ENCODE measurements around the gene OCA2. TPM values are rescaled to one million over a fixed set of nuclear protein-coding genes. Genes with fewer than 3 reads are reported as not detected.

The OCA2 gene
- total RNA-seq, 1 donor from 2014 or later, result 1.7 TPM

- no peak overlapping the region for H3K27ac Mint-ChIP-seq (ENCODE audit: unreplicated experiment)
These were observed 104.9 kb downstream of the OCA2 start for GRCh38 chr15:27993996-27994780.

DNA sequence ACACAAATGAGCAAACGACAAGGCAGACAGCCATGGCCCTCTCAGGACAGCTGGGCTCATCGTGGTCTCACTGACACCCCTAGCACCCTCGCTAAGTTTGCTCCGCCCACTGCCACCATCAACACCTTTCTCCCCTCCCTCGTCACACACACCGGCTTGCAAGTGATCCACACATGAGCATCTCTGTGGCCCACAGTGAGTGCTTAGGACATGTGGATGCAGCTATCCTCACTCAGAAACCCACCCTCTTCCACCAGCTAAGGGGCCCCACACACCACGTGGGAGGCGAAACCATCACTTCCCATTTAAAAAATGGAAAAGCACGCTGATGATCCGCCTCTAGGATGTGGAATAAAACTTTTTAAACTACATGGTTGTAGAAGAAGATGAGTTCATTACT is 105.6 kb downstream of the OCA2 start:
- peaks cover 5% of the 10 kb centered on the region for H3K36me3 Mint-ChIP-seq (ENCODE audit: unreplicated experiment)
- peaks cover 6% of the 10 kb centered on the region for H3K27me3 Mint-ChIP-seq (ENCODE audit: unreplicated experiment)
- TF ChIP-seq, protein P1, sequence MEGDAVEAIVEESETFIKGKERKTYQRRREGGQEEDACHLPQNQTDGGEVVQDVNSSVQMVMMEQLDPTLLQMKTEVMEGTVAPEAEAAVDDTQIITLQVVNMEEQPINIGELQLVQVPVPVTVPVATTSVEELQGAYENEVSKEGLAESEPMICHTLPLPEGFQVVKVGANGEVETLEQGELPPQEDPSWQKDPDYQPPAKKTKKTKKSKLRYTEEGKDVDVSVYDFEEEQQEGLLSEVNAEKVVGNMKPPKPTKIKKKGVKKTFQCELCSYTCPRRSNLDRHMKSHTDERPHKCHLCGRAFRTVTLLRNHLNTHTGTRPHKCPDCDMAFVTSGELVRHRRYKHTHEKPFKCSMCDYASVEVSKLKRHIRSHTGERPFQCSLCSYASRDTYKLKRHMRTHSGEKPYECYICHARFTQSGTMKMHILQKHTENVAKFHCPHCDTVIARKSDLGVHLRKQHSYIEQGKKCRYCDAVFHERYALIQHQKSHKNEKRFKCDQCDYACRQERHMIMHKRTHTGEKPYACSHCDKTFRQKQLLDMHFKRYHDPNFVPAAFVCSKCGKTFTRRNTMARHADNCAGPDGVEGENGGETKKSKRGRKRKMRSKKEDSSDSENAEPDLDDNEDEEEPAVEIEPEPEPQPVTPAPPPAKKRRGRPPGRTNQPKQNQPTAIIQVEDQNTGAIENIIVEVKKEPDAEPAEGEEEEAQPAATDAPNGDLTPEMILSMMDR (IDR thresholded peaks at IDR 0.05; ENCODE audit: partially characterized antibody, unreplicated experiment), result no peak
- H3K27ac Mint-ChIP-seq (ENCODE audit: unreplicated experiment), result no peak overlapping the region
- DNase-seq, result no peak
- peaks cover 34% of the 10 kb centered on the region for H3K4me1 Mint-ChIP-seq (ENCODE audit: low read depth, unreplicated experiment)
- H3K9me3 Mint-ChIP-seq (ENCODE audit: unreplicated experiment), result peaks cover 11% of the 10 kb centered on the region
- H3K4me3 Mint-ChIP-seq (ENCODE audit: unreplicated experiment), result no peak overlapping the region

More at GRCh38 chr15:27993996-27994780, 104.9 kb downstream of the OCA2 start:
- Mint-ChIP-seq H3K4me3 (ENCODE audit: unreplicated experiment) (no peak overlapping the region), H3K9me3 (ENCODE audit: unreplicated experiment) (peaks cover 11% of the 10 kb centered on the region), H3K4me1 (ENCODE audit: low read depth, unreplicated experiment) (peaks cover 28% of the 10 kb centered on the region), H3K36me3 (ENCODE audit: unreplicated experiment) (peaks cover 5% of the 10 kb centered on the region), H3K27me3 (ENCODE audit: unreplicated experiment) (peaks cover 6% of the 10 kb centered on the region)
- TF ChIP-seq, protein P1 (IDR thresholded peaks at IDR 0.05; ENCODE audit: partially characterized antibody, unreplicated experiment), result no peak
- DNase-seq, result no peak

- H3K27me3 Mint-ChIP-seq (ENCODE audit: unreplicated experiment), result peaks cover 6% of the 10 kb centered on the region
- peaks cover 39% of the 10 kb centered on the region for H3K4me1 Mint-ChIP-seq (ENCODE audit: low read depth, unreplicated experiment)
- no peaks in the 10 kb centered on the region for H3K36me3 Mint-ChIP-seq (ENCODE audit: unreplicated experiment)
- peak overlapping the region; percentile 78 for H3K27ac Mint-ChIP-seq (ENCODE audit: unreplicated experiment)
- DNase-seq, result no peak
- TF ChIP-seq, protein P1 (IDR thresholded peaks at IDR 0.05; ENCODE audit: partially characterized antibody, unreplicated experiment), result no peak
- H3K9me3 Mint-ChIP-seq (ENCODE audit: unreplicated experiment), result peaks cover 11% of the 10 kb centered on the region
- H3K4me3 Mint-ChIP-seq (ENCODE audit: unreplicated experiment), result peak overlapping the region; percentile 31
These were observed 108.3 kb downstream of the OCA2 start for GRCh38 chr15:27990521-27991515.

DNA sequence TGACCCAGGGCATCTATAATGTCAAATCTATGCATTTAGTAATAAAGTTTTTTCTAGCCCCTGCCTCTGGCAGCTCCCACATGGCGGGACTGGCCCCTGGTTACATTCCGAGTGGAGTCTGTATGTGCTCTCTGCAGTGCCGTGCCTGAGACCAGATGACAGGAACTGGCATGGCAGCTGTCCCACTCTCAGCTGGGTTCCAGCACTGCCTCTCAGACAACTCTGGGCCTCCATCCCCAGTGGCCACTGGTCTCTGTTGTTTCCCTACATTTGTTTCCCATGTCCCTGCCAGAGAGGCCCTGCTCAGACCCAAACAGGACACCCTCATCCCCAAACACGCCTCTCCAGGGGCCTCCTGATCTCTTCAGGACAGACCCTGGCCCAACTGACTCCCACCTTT is 109.3 kb downstream of the OCA2 start:
- H3K4me3 Mint-ChIP-seq (ENCODE audit: unreplicated experiment), result no peak overlapping the region
- peaks cover 41% of the 10 kb centered on the region for H3K4me1 Mint-ChIP-seq (ENCODE audit: low read depth, unreplicated experiment)
- peak overlapping the region; percentile 76 for H3K27ac Mint-ChIP-seq (ENCODE audit: unreplicated experiment)
- H3K27me3 Mint-ChIP-seq (ENCODE audit: unreplicated experiment), result peaks cover 6% of the 10 kb centered on the region
- TF ChIP-seq, protein P1 (IDR thresholded peaks at IDR 0.05; ENCODE audit: partially characterized antibody, unreplicated experiment), result no peak
- no peaks in the 10 kb centered on the region for H3K36me3 Mint-ChIP-seq (ENCODE audit: unreplicated experiment)
- no peak for DNase-seq
- peaks cover 11% of the 10 kb centered on the region for H3K9me3 Mint-ChIP-seq (ENCODE audit: unreplicated experiment)

All from glutamatergic neuron (in vitro differentiated cells).